Hematopoietic multipotent progenitor cell treated with erythropoietin and hydrocortisone succinate and interleukin-3 and kit ligand, for 4 days (in vitro differentiated cells): ENCODE measurements around the gene DBT.
"Not testable (repeated sequence)": the region's sequence is repeated elsewhere in the genome, so short reads cannot be mapped to it uniquely, and the experiment has no call there.

ENCODE experiments used
- DNase-seq: peaks from one replicate; pipeline ENCODE4 v3.0.0-alpha.2; 2015

The DBT gene

GRCh38 chr1:100250264-100250663 lies 630 bp upstream of the DBT start:
- no peak for DNase-seq

GRCh38 chr1:100249155-100249536 lies 488 bp downstream of the DBT start:
- peak; percentile 32 for DNase-seq

DNA sequence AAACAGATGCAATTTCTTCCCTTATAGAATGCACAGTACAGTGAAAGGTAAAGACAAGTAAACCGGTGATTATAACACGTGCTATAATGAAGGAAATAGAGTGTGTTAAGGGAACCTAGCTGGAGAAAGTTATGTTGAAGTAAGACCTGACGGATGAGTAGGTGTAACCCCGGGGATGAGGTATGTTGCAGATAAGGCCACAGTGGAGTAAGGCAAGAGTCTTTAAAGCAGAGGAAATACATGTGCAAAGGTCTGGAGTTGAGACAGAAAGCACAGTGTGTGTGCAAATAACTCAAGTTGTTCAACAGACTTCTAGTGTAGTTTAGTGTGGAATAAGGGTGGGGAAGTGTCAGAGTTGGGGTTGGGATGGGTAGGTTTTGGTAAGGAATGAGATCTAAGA lies 2.9 kb downstream of the DBT start:
- DNase-seq, result peak; percentile 20

GRCh38 chr1:100240631-100241030 lies 9.0 kb downstream of the DBT start:
- no peak for DNase-seq

GRCh38 chr1:100239961-100240360 lies 9.7 kb downstream of the DBT start:
- no peak for DNase-seq

DNA sequence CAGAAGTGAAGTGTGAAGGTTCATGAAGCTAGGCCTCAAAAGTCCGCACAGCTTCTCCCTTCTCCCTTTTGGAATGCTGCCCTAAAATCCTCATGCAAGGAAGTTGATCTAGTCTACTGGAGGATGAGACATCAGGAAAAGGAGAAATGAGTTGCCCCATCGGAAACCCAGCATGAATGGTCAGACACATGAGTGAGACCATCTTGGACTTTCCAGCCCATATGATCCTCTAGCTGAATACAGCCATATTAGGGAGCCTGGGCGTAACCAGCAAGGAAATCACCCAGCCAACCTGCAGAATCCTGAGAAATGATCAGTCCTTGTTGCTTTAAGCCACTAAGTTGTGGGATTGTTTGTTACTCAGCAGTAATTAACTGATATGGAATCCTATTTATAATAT lies 12.5 kb downstream of the DBT start:
- DNase-seq, result no peak

GRCh38 chr1:100234432-100234831 lies 15.2 kb downstream of the DBT start:
- DNase-seq, result no peak

GRCh38 chr1:100233566-100233965 lies 16.1 kb downstream of the DBT start:
- not testable (repeated sequence) for DNase-seq

- DNase-seq, result no peak
Observed at GRCh38 chr1:100232156-100232555, 17.5 kb downstream of the DBT start.

DNA sequence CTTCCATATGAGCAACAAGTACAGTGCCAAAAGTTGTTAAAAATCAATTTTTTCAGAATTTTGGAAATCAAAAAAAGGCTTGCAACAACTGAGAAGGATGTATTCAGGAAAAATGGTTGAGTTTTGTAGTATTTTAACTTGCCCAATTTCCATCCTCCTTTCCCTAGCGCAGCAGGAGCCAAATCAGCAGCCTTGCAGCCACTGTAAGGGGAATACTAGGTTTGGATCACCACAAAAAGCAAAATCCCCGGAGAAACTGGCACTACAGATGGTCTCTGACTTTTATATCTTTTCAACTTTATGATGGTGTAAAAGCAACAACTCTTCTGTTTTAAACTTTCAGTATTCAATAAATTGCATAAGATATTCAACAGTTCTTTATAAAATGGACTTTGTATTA lies 17.9 kb downstream of the DBT start:
- DNase-seq, result no peak

- no peak for DNase-seq
Observed at GRCh38 chr1:100230765-100231164, 18.9 kb downstream of the DBT start.

DNA sequence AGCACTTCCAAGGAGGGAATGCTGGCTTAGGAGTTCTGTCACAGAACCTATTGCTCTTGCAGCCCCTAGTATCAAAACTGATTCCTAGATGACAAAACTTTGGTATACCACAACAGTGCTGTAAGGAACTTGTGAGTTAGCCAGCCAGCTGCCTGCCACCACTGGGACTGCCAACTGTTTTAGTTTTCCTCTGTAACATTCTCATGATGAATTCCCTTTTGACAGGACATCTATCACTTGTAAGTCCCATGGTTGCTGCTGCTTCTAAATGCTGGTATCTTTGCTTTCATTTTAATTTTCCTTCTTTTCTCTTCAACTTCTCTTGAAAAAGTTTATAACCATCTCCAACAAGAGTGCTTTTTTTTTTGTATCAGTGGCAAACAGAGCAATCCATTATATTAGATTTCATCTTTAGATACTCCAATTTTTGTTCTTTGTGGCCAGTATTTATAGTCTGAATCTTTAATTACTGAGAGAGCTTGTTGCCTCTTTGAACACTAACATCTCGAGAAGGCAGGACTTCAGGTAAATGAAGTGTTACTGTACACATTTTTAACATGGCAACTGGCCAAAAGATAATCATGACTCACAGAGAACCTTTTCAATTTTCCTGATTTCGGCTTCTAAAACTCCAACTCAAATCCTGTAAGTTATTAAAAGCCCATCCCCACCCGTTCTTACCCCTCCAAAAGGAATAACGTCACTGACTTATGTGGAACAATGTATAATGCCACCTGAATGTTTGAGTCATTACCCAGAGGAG lies 19.8 kb downstream of the DBT start:
- no peak for DNase-seq

DNA sequence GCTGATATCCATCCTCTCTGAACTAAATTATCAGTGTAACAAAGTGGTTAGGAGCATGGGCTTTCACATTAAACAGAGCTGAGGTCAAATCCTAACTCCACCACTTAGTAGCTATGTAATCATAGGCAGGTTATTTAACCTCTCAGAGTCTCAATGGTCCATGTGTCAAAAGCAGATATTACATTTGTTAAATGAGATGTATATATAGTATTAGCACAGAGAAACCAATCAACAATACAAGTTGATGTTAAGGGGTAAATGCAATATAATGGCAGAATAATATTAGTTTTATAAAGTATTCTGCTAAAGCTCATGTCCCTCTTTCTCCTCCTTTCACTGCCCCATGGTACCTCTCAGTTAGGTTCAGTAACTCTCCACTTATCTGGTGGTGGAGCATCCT lies 27.2 kb downstream of the DBT start:
- DNase-seq, result no peak

- DNase-seq, result peak; percentile 15
Observed at GRCh38 chr1:100219883-100220282, 29.8 kb downstream of the DBT start.

- DNase-seq, result no peak
Observed at GRCh38 chr1:100219457-100219856, 30.2 kb downstream of the DBT start.

- no peak for DNase-seq
Observed at GRCh38 chr1:100217834-100218233, 31.8 kb downstream of the DBT start.

DNA sequence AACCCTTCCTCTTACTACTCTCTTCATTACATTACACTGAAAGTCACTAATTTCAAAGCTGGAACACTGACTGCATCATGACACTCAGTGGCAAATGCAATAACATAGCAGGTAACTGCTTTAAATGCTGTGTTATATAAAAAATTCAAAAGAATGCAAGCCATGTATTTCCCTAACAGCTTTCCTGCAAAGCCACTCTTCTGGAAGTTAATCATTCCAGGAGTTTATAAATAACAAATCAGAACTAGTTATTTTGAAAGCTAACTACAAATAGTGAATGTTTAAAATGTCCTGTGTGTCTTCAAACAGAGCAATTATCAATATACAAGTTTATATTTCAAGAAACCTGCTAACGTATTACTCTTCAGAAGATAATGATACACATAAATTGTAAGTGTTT lies 34.5 kb downstream of the DBT start:
- no peak for DNase-seq

DNA sequence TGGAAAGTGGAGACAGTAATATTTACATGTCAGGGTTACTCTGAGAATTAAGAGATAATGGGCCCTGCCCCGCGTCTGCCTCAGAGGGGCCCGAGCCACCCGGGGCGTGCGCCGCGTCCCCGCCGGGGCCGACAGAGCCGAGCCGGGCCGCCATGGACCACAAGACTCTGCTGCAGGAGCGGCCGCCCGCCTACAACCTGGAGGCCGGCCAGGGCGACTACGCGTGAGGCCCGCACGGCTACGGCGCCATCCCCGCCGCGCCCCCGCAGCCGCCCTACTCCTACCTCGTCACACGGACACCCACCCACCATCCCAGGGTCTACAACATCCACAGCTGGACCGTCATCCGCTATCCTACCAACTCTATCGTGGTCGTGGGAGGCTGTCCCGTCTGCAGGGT lies 36.5 kb downstream of the DBT start:
- DNase-seq, result no peak

GRCh38 chr1:100206301-100206700 lies 43.3 kb downstream of the DBT start:
- no peak for DNase-seq

GRCh38 chr1:100205593-100205992 lies 44.0 kb downstream of the DBT start:
- DNase-seq, result not testable (repeated sequence)

GRCh38 chr1:100205103-100205502 lies 44.5 kb downstream of the DBT start:
- not testable (repeated sequence) for DNase-seq

DNA sequence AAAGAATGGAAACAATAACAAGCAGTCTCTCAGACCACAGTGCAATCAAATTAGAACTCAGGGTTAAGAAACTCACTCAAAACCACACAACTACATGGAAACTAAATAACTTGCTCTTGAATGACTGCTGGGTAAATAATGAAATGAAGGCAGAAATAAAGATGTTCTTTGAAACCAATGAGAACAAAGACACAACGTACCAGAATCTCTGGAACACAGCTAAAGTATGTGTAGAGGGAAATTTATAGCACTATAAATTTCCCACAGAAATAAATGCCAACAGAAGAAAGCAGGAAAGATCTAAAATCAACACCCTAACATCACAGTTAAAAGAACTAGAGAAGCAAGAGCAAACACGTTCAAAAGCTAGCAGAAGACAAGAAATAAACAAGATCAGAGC lies 46.9 kb downstream of the DBT start:
- DNase-seq, result not testable (repeated sequence)

GRCh38 chr1:100200060-100200459 lies 49.6 kb downstream of the DBT start:
- DNase-seq, result not testable (repeated sequence)

DNA sequence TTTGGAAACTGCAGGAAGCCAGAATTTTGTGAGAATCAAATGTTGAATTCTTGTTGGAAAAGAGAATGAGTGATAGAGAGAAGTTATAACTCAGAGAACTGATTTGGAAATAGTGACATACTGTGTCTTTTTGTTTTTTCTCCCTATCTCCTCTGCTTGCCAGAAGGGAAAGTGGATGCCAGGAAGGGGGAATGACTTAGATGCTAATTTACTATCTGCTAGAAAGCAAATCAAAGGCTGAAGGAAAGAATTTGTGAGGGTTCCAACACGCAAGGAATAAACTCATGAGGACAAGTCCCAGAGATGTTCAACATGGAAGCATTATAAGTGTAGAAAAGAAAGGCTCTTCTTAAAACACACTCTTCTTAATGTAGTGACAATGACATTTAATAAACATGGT lies 51.0 kb downstream of the DBT start:
- DNase-seq, result no peak

DNA sequence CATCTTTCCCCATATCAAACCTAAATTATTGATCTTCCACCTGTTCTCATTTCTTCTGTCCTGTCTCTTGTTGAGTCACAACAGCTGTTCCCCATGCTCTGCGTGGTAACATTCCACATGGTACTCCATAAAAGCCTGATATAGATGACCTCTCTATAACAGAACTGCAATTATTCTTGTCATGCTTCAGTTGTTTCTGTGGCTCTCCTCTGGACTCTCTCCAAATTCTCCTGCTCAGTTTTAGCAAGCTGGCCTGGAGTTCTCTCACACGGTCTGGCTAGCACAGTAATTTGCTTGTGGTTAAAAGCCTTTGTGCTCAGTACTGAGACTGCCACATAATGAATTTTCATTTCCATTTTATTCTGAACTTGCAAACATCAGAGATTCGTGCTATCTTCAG lies 61.0 kb downstream of the DBT start:
- no peak for DNase-seq
